AG09309 (cell line): Measurements from ENCODE around the gene GPC4.

Experiments
- DNase-seq: peaks from one replicate; pipeline ENCODE4 v3.0.0-alpha.2; 2010; ENCODE audit warnings: low read depth
- H3K4me3 ChIP-seq: 2 replicates; pipeline ENCODE4 v1.5.1; 2011; ENCODE audit warnings: mild to moderate bottlenecking, low read depth, low read length, moderate library complexity; ENCODE audit not compliant: control insufficient read depth
- CTCF ChIP-seq: IDR thresholded peaks from 2 replicates; pipeline ENCODE4 v1.5.1; 2011; ENCODE audit warnings: mild to moderate bottlenecking, low read depth, low read length, inconsistent platforms; ENCODE audit not compliant: insufficient read depth, control insufficient read depth; ENCODE audit errors: missing control alignments

The GPC4 gene

DNA sequence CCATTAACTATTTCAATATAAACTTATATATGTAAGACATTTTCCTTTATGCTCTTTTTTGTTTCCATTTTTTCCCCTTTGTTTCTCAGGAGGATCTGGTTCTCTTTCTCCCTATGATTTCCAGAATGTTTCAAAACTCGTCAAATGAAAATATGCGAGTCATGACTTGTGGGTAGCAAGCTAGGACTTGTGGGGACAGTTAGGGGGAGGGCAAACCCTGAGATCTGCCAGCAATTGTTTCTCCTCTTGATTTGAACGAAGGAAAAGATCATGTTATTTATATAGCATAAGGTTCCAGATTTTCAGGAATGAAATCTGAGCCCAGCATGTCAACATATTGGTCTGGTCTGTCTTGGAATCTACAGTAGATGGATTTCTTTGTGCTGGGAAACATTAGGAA is 28.9 kb upstream of the GPC4 start:
- H3K4me3 ChIP-seq: no peak overlapping the region
- no peak for DNase-seq
- TF ChIP-seq CTCF: no peak

- no peak overlapping the region for H3K4me3 ChIP-seq
- no peak for TF ChIP-seq CTCF
- no peak for DNase-seq
These were observed 25.5 kb upstream of the GPC4 start for GRCh38 chrX:133440797-133441163.

- H3K4me3 ChIP-seq: no peak overlapping the region
- no peak for DNase-seq
- TF ChIP-seq CTCF: no peak
These were observed 24.9 kb upstream of the GPC4 start for GRCh38 chrX:133440081-133440796.

GRCh38 chrX:133437766-133438165 is 22.5 kb upstream of the GPC4 start:
- no peak for DNase-seq
- TF ChIP-seq CTCF: no peak
- H3K4me3 ChIP-seq: no peak overlapping the region

DNA sequence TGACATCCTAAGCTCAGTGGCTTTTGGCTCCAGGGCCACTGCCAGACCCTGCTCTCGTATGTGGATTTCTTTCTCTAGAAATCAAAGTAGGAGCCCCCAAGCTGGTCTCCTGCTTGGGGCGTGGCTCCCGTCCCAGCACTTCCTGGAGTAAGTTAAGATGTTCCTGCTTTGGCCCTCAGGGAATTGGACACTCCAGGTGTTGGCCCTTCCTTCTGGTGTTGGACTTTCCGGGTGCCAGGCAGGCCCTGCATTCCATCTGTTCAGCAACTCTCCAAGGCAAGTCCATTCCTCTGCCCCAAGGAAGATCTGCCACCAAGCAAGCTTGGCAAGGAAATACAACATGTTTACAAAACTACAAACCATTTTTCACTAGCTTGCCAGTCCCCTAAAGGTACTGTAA is 22.1 kb upstream of the GPC4 start:
- no peak overlapping the region for H3K4me3 ChIP-seq
- no peak for DNase-seq
- TF ChIP-seq CTCF: no peak

DNA sequence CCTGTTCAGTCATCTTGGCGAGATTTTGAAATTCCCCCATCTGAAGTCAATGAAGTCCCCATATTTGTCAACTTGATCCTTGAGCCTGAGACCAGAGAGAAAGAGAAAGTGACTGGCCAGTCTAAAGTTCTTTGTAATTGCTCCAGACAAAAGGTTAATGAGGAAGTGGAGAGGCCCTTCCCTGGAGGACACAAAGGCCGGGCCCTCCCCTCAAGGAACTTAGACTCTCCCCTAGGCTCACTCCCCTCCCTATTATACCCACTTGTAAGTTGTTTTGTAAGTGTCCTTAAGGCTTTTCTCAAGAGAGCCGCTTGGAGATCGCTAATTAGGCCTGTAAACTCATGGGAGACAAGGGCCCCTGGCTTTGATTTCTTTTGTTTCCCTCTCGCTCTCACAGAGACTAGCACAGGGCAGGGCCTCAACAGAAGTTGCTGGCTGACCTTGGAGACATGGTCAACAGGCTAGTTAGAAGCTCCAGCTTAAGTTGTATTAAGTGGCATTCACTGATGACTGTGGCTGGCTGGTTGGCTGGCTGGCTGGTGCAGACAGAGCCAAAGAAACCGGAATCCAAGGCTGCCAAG is 20.3 kb upstream of the GPC4 start:
- DNase-seq: no peak
- H3K4me3 ChIP-seq: no peak overlapping the region
- TF ChIP-seq CTCF: no peak
